SU-DHL-6 (cell line): ENCODE results near the gene EHBP1L1.

Source experiments
- H2AFZ ChIP-seq: fragments of 200-600 bp; sonication (generic); 2 replicates; pipeline ENCODE4 v1.6.1; 2014; ENCODE audit warnings: low read depth, mild to moderate bottlenecking, moderate library complexity, mixed read lengths, antibody characterized with exemption, low read length; ENCODE audit not compliant: severe bottlenecking
- H3F3A ChIP-seq: fragments of 200-600 bp; shearing (Covaris generic); 2 replicates; pipeline ENCODE4 v1.6.0; 2016; ENCODE audit warnings: antibody characterized with exemption, mild to moderate bottlenecking; ENCODE audit not compliant: insufficient read depth
- H3K27ac ChIP-seq: fragments of 200-600 bp; sonication (generic); 2 replicates; pipeline ENCODE4 v1.5.1; 2016; ENCODE audit warnings: low read depth, mild to moderate bottlenecking, low read length, moderate library complexity, mixed read lengths
- H3K27me3 ChIP-seq: fragments of 200-600 bp; sonication (generic), shearing (Covaris generic); 2 replicates; pipeline ENCODE4 v1.6.0; 2014; ENCODE audit warnings: mild to moderate bottlenecking, low read length
- H3K36me3 ChIP-seq: fragments of 200-600 bp; sonication (generic); 2 replicates; pipeline ENCODE4 v1.6.1; 2014; ENCODE audit warnings: mild to moderate bottlenecking, low read length, mixed read lengths
- H3K4me2 ChIP-seq: fragments of 300-600, 200-600 bp; shearing (Covaris generic), sonication (generic); 2 replicates; pipeline ENCODE4 v1.6.0; 2014; ENCODE audit warnings: low read length, low read depth, mild to moderate bottlenecking; ENCODE audit not compliant: poor library complexity, severe bottlenecking
- H3K4me3 ChIP-seq: fragments of 200-600 bp; sonication (generic); 2 replicates; pipeline ENCODE4 v1.5.1; 2014; ENCODE audit warnings: antibody characterized with exemption, low read length, mild to moderate bottlenecking, mixed read lengths; ENCODE audit not compliant: insufficient read depth, poor library complexity, severe bottlenecking
- H3K79me2 ChIP-seq: fragments of 200-600 bp; sonication (generic); 2 replicates; pipeline ENCODE4 v1.6.1; 2014; ENCODE audit warnings: mild to moderate bottlenecking, low read length, moderate library complexity; ENCODE audit not compliant: insufficient read depth
- H3K9ac ChIP-seq: fragments of 200-600 bp; sonication (generic); 2 replicates; pipeline ENCODE4 v1.7.0; 2014; ENCODE audit warnings: mild to moderate bottlenecking, low read length
- H3K9me2 ChIP-seq: fragments of 200-600 bp; sonication (generic); replicated peaks from 2 replicates; pipeline ENCODE4 v1.6.1; 2014; ENCODE audit warnings: low read length; ENCODE audit not compliant: insufficient read depth
- H3K9me3 ChIP-seq: fragments of 200-600 bp; sonication (generic); 2 replicates; pipeline ENCODE4 v1.6.1; 2014; ENCODE audit warnings: low read length, mixed read lengths; ENCODE audit not compliant: insufficient read depth
- H4K20me1 ChIP-seq: fragments of 200-600 bp; sonication (generic); 2 replicates; pipeline ENCODE4 v1.6.1; 2014; ENCODE audit warnings: low read depth, mild to moderate bottlenecking, antibody characterized with exemption, low read length, moderate library complexity, mixed read lengths
- CTCF ChIP-seq: fragments of 200-600 bp; sonication (generic); IDR thresholded peaks from one replicate; pipeline ENCODE4 v1.5.1; 2017; ENCODE audit warnings: antibody characterized with exemption, mild to moderate bottlenecking, low read length, moderate library complexity; ENCODE audit not compliant: insufficient read depth, poor library complexity, severe bottlenecking
- EZH2phosphoT487 ChIP-seq: fragments of 200-600 bp; sonication (generic), shearing (Covaris generic); conservative IDR thresholded peaks from 2 replicates; pipeline ENCODE4 v1.6.1; 2018; ENCODE audit warnings: mild to moderate bottlenecking, antibody characterized with exemption, low read length, moderate library complexity, mixed read lengths

Gene EHBP1L1

GRCh38 chr11:65596520-65596919, 20.7 kb downstream of the EHBP1L1 start:
- H4K20me1 ChIP-seq: no peaks in the 10 kb centered on the region
- H3K79me2 ChIP-seq: no peaks in the 10 kb centered on the region
- H3K9me2 ChIP-seq: no peaks in the 10 kb centered on the region
- H3K9ac ChIP-seq: no peak overlapping the region
- H3K27ac ChIP-seq: no peak overlapping the region
- H2AFZ ChIP-seq: no peak overlapping the region
- no peak overlapping the region for H3K4me2 ChIP-seq
- no peaks in the 10 kb centered on the region for H3K27me3 ChIP-seq
- TF ChIP-seq CTCF (no peak), EZH2phosphoT487 (no peak)
- H3K9me3 ChIP-seq: no peaks in the 10 kb centered on the region
- no peaks in the 10 kb centered on the region for H3F3A ChIP-seq
- no peak overlapping the region for H3K4me3 ChIP-seq
- no peaks in the 10 kb centered on the region for H3K36me3 ChIP-seq

GRCh38 chr11:65598258-65598699, 22.4 kb downstream of the EHBP1L1 start:
- no peak overlapping the region for H3K4me3 ChIP-seq
- no peak for TF ChIP-seq EZH2phosphoT487
- no peak for TF ChIP-seq CTCF

GRCh38 chr11:65599216-65599954, 23.5 kb downstream of the EHBP1L1 start:
- Histone ChIP-seq H3K79me2 (no peaks in the 10 kb centered on the region), H3K36me3 (no peaks in the 10 kb centered on the region), H2AFZ (no peak overlapping the region), H3K27me3 (no peaks in the 10 kb centered on the region), H3K4me3 (no peak overlapping the region), H3F3A (no peaks in the 10 kb centered on the region), H3K9ac (no peak overlapping the region), H4K20me1 (no peaks in the 10 kb centered on the region), H3K4me2 (no peak overlapping the region), H3K27ac (no peak overlapping the region), H3K9me2 (no peaks in the 10 kb centered on the region), H3K9me3 (no peaks in the 10 kb centered on the region)
- TF ChIP-seq CTCF (no peak), EZH2phosphoT487 (no peak)

More at GRCh38 chr11:65598258-65598699, 22.4 kb downstream of the EHBP1L1 start:
- H3K27me3 ChIP-seq: no peaks in the 10 kb centered on the region
- H3K79me2 ChIP-seq: no peaks in the 10 kb centered on the region
- no peaks in the 10 kb centered on the region for H3K36me3 ChIP-seq
- no peak overlapping the region for H3K27ac ChIP-seq
- H3K9ac ChIP-seq: no peak overlapping the region
- no peaks in the 10 kb centered on the region for H3F3A ChIP-seq
- H2AFZ ChIP-seq: no peak overlapping the region
- no peaks in the 10 kb centered on the region for H3K9me2 ChIP-seq
- H4K20me1 ChIP-seq: no peaks in the 10 kb centered on the region
- no peak overlapping the region for H3K4me2 ChIP-seq
- H3K9me3 ChIP-seq: no peaks in the 10 kb centered on the region
